Loucy (cell line): ENCODE measurements around the gene RIC3.

ENCODE experiments used
- H2AFZ ChIP-seq: fragments of 200-600 bp; sonication (generic); 2 replicates; pipeline ENCODE4 v1.6.0; 2016; ENCODE audit warnings: antibody characterized with exemption, mild to moderate bottlenecking, low read length, moderate library complexity
- H3F3A ChIP-seq: fragments of 200-600 bp; 2 replicates; pipeline ENCODE4 v1.6.0; 2016; ENCODE audit warnings: antibody characterized with exemption, low read depth, mild to moderate bottlenecking
- H3K27me3 ChIP-seq: fragments of 200-600 bp; sonication (generic); 2 replicates; pipeline ENCODE4 v1.6.1; 2014; ENCODE audit warnings: low read length, mild to moderate bottlenecking; ENCODE audit not compliant: insufficient read depth, poor library complexity, severe bottlenecking
- H3K36me3 ChIP-seq: fragments of 200-600 bp; sonication (generic); 2 replicates; pipeline ENCODE4 v1.6.1; 2016; ENCODE audit warnings: low read length; ENCODE audit not compliant: insufficient read depth
- H3K4me1 ChIP-seq: fragments of 200-600 bp; sonication (generic); 2 replicates; pipeline ENCODE4 v1.5.1; 2014; ENCODE audit warnings: low read length, mild to moderate bottlenecking; ENCODE audit not compliant: insufficient read depth, poor library complexity, severe bottlenecking
- H3K4me2 ChIP-seq: fragments of 200-600 bp; sonication (generic); 2 replicates; pipeline ENCODE4 v1.6.0; 2014; ENCODE audit warnings: antibody characterized with exemption, low read length, low read depth, mild to moderate bottlenecking; ENCODE audit not compliant: poor library complexity, severe bottlenecking
- H3K4me3 ChIP-seq: fragments of 200-600 bp; sonication (generic); 2 replicates; pipeline ENCODE4 v1.5.1; 2014; ENCODE audit warnings: low read length, mild to moderate bottlenecking, mixed read lengths; ENCODE audit not compliant: poor library complexity, severe bottlenecking
- H3K79me2 ChIP-seq: fragments of 200-600 bp; sonication (generic); 2 replicates; pipeline ENCODE4 v1.6.1; 2014; ENCODE audit warnings: low read length; ENCODE audit not compliant: insufficient read depth
- H3K9ac ChIP-seq: fragments of 200-600 bp; sonication (generic); 2 replicates; pipeline ENCODE4 v1.6.0; 2014; ENCODE audit warnings: mild to moderate bottlenecking, low read depth, low read length, moderate library complexity; ENCODE audit not compliant: poor library complexity, severe bottlenecking
- H3K9me2 ChIP-seq: fragments of 200-600 bp; sonication (generic); replicated peaks from 2 replicates; pipeline ENCODE4 v1.6.1; 2016; ENCODE audit warnings: low read depth, low read length, mixed read lengths
- H3K9me3 ChIP-seq: fragments of 200-600 bp; sonication (generic); 2 replicates; pipeline ENCODE4 v1.6.1; 2014; ENCODE audit warnings: mild to moderate bottlenecking, antibody characterized with exemption, low read length, low read depth; ENCODE audit not compliant: insufficient read depth
- H4K20me1 ChIP-seq: fragments of 200-600 bp; sonication (generic); 2 replicates; pipeline ENCODE4 v1.6.0; 2014; ENCODE audit warnings: antibody characterized with exemption, low read length, mild to moderate bottlenecking; ENCODE audit not compliant: insufficient read depth, poor library complexity, severe bottlenecking
- CTCF ChIP-seq: fragments of 200-600 bp; sonication (generic); conservative IDR thresholded peaks from 2 replicates; pipeline ENCODE4 v1.5.1; 2014; ENCODE audit warnings: mild to moderate bottlenecking, antibody characterized with exemption, low read length
- EZH2phosphoT487 ChIP-seq: fragments of 200-600 bp; IDR thresholded peaks from 2 replicates; pipeline ENCODE4 v1.6.1; 2018; ENCODE audit warnings: antibody characterized with exemption, mild to moderate bottlenecking, moderate library complexity, borderline replicate concordance

Gene RIC3

DNA sequence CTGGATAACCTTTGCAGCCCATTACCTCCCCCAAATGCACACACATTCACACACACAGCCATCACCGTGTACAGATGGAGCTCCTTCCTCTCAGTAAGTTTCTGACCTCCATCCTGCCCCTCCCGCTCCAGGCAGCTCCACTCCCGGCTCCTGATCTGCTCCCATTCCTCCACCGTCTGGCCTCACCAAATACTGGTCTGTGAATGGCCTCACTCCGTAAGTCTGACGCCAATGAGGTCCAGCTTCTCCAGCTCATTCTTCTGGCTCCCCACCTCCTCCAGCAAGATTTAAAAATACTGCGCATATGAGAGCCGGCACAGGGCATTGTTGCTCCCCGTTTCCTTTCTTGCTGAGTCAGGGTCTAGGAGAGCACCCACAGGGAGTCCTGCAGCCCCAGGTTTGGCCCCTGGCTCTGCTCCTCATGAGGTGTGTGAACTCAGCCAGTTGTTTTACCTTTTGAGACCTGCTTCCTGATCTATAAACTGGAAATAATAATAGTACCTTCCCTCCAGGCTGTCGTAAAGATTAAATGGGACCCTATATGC, 101.8 kb downstream of the RIC3 start:
- Histone ChIP-seq H3K4me2 (no peak overlapping the region), H3K9me2 (no peaks in the 10 kb centered on the region), H3K9me3 (no peaks in the 10 kb centered on the region)

DNA sequence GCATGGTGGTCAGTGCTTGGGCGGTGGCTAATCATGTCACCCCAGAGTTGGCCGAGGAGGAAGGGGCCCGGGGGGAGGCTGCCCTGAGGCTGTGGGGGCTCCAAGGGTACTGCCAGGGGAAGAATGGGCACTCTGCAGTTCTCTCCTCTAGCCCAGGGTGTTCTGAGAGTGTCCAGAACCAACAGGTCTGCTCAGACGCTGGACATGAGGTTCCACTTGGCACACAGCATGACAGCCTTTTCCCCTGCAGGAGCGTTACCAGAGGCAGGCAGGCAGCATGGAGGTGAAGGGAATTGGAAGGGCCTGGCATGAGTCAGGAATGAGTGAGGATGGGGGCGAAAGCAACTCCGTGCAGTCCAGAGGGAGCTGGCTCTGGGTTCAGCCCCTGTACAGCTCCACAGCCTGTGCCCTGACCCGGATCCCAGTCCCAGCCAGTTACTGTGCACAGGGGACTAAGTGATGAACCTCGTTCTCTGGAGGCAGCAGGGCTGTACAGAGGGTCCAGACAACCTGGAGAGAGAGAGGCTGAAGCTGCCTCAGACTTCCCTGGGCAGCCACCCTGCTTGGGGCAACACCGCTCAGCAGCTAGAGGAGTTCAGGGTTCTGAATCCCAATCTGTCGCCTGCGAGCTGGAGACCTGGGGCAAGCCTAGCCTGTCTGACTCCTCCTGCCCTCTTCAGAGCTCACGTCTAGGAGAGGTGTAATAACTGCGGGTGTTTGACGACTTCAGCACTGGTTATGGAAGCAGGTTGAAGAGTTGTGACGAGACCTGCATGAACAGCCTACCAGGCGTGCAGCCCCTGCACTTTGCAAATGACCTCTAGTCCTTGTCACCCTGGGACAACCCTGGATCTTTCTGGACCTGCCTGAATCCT, 102.6 kb downstream of the RIC3 start:
- H3K4me1 ChIP-seq = no peaks in the 10 kb centered on the region
- no peak for TF ChIP-seq EZH2phosphoT487
- TF ChIP-seq CTCF = no peak

More for the DNA sequence above, 101.8 kb downstream of the RIC3 start:
- TF ChIP-seq CTCF (no peak), EZH2phosphoT487 (no peak)
- Histone ChIP-seq H3K27me3 (no peaks in the 10 kb centered on the region), H3K36me3 (no peaks in the 10 kb centered on the region), H3K4me1 (no peaks in the 10 kb centered on the region), H3K4me3 (no peak overlapping the region), H3F3A (no peaks in the 10 kb centered on the region), H3K9ac (no peak overlapping the region), H4K20me1 (no peaks in the 10 kb centered on the region), H2AFZ (no peak overlapping the region), H3K79me2 (no peaks in the 10 kb centered on the region)

GRCh38 chr11:8065031-8065430, 103.8 kb downstream of the RIC3 start:
- no peaks in the 10 kb centered on the region for H3K79me2 ChIP-seq
- TF ChIP-seq CTCF (no peak), EZH2phosphoT487 (no peak)
- H3K4me3 ChIP-seq = no peak overlapping the region
- H3K36me3 ChIP-seq = no peaks in the 10 kb centered on the region
- no peak overlapping the region for H3K4me2 ChIP-seq
- H4K20me1 ChIP-seq = no peaks in the 10 kb centered on the region
- no peaks in the 10 kb centered on the region for H3K9me2 ChIP-seq
- H3K9me3 ChIP-seq = no peaks in the 10 kb centered on the region
- H3K4me1 ChIP-seq = no peaks in the 10 kb centered on the region
- H3F3A ChIP-seq = no peaks in the 10 kb centered on the region
- H3K9ac ChIP-seq = no peak overlapping the region
- H2AFZ ChIP-seq = no peak overlapping the region
- no peaks in the 10 kb centered on the region for H3K27me3 ChIP-seq

More for the DNA sequence above, 102.6 kb downstream of the RIC3 start:
- Histone ChIP-seq H3K4me3 (no peak overlapping the region), H2AFZ (no peak overlapping the region), H3K36me3 (no peaks in the 10 kb centered on the region), H3F3A (no peaks in the 10 kb centered on the region), H3K79me2 (no peaks in the 10 kb centered on the region), H3K9me2 (no peaks in the 10 kb centered on the region), H3K4me2 (no peak overlapping the region), H3K9ac (no peak overlapping the region), H3K9me3 (no peaks in the 10 kb centered on the region), H3K27me3 (no peaks in the 10 kb centered on the region), H4K20me1 (no peaks in the 10 kb centered on the region)
